Measurements from ENCODE around the gene CCDC57.

DNA sequence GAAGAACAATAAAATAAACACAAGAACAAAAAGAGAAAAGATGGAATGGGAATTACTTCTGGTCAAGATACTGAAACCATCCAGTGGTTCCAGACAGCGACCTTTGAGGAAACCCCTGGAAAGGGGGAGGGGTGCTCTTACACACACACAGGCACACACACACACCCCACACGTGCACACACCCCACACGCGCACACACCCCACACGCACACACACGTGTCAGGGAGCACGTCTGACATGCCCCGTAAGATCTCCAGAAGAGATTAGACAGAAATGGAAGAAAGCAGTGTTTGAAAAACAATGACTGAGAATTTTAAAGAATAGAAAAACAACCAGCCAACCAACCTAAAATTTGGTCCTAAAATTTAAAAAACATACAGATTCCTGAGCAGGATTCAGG lies 69.3 kb downstream of the CCDC57 start:
- TF ChIP-seq, protein P1, sequence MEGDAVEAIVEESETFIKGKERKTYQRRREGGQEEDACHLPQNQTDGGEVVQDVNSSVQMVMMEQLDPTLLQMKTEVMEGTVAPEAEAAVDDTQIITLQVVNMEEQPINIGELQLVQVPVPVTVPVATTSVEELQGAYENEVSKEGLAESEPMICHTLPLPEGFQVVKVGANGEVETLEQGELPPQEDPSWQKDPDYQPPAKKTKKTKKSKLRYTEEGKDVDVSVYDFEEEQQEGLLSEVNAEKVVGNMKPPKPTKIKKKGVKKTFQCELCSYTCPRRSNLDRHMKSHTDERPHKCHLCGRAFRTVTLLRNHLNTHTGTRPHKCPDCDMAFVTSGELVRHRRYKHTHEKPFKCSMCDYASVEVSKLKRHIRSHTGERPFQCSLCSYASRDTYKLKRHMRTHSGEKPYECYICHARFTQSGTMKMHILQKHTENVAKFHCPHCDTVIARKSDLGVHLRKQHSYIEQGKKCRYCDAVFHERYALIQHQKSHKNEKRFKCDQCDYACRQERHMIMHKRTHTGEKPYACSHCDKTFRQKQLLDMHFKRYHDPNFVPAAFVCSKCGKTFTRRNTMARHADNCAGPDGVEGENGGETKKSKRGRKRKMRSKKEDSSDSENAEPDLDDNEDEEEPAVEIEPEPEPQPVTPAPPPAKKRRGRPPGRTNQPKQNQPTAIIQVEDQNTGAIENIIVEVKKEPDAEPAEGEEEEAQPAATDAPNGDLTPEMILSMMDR (IDR thresholded peaks at IDR 0.05; ENCODE audit: poor library complexity): no peak
- TF ChIP-seq EZH2 (IDR thresholded peaks at IDR 0.05; ENCODE audit: borderline replicate concordance) (no peak), EZH2phosphoT487 (IDR thresholded peaks at IDR 0.05; ENCODE audit: low read depth, severe bottlenecking, unreplicated experiment) (no peak)

All from hepatocyte (in vitro differentiated cells).